ENCODE measurements around the gene NFATC1.
A peak's percentile ranks its signal among the peaks of the same experiment; 100 is the strongest.

Gene NFATC1

DNA sequence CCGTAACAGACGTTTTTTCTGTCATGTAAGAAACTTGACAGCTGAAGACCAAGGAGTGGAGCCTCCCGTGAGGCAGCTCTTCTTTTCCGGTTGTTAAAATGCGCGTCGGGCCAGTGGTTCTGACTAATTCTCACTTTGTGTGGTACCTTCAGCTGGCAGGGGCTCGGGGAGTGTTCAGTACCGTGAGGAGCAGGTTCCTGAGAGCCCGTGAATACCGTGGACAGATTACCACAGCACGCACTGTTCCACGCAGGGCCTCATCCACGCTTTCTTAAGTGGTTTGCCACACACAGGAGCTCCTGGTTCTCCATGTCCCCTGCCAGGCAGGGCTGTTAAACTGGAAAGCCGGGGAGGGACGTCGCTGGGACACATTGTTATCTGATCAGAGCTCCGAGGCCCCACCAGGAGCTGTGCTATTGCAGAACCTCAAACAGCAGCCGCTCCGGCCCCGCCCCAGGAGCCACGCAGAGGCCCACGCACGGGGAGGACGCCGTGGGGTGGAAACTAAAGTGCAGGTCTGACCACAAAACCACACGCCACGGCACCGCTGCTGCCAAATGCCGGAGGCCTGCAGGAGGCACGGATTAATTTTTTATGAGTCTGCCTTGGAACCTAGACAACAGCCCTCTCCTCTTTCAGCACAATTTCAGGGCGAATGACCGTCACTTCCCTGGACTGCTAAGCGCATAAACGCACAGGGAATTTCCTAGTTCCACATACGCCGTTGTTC is 43.3 kb downstream of the NFATC1 start:
- peaks cover 5% of the 10 kb centered on the region; the same call in 1 of the 2 replicates for H3K36me3 ChIP-seq (ENCODE audit: insufficient read depth, low read length)

DNA sequence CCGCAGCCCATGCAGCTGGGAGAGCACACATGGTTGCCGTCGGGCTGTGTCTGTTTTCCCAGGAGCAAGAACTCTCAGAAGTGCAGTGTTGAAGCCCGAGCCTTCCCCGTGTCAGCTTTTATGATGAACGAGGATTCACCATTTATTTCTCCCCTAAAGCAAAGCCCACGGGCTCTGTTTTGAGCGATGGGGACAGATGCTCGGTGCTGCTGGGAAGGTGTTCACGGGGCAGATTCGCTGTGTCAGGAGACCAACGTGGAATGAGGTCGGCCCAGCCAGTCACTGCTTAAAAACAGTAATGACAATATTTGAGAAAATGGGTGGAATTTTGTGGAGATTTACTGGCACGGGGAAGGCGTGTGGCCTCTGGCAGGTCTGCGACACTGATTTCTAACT is 43.9 kb downstream of the NFATC1 start:
- H3K79me2 ChIP-seq (ENCODE audit: insufficient read depth, low read length) = no peaks in the 10 kb centered on the region
- H3K4me2 ChIP-seq (ENCODE audit: insufficient read depth, low read length) = no peak overlapping the region
- no peaks in the 10 kb centered on the region for H3K27me3 ChIP-seq (ENCODE audit: insufficient read depth, low read length, poor library complexity)
- TF ChIP-seq EZH2 (IDR thresholded peaks at IDR 0.05; ENCODE audit: borderline replicate concordance, low read depth, low read length, severe bottlenecking) = no peak
- TF ChIP-seq, protein P1, sequence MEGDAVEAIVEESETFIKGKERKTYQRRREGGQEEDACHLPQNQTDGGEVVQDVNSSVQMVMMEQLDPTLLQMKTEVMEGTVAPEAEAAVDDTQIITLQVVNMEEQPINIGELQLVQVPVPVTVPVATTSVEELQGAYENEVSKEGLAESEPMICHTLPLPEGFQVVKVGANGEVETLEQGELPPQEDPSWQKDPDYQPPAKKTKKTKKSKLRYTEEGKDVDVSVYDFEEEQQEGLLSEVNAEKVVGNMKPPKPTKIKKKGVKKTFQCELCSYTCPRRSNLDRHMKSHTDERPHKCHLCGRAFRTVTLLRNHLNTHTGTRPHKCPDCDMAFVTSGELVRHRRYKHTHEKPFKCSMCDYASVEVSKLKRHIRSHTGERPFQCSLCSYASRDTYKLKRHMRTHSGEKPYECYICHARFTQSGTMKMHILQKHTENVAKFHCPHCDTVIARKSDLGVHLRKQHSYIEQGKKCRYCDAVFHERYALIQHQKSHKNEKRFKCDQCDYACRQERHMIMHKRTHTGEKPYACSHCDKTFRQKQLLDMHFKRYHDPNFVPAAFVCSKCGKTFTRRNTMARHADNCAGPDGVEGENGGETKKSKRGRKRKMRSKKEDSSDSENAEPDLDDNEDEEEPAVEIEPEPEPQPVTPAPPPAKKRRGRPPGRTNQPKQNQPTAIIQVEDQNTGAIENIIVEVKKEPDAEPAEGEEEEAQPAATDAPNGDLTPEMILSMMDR (IDR thresholded peaks at IDR 0.05; ENCODE audit: borderline replicate concordance, extremely low read depth, low read length, poor library complexity, severe bottlenecking) = no peak
- no peak overlapping the region for H3K4me3 ChIP-seq (ENCODE audit: low read depth in 1 of 2, low read length in 2 of 2)
- H2AFZ ChIP-seq (ENCODE audit: low read depth, low read length) = no peak overlapping the region
- ATAC-seq (ENCODE audit: insufficient read depth, low read depth) (no peak), DNase-seq (no peak)
- H3K36me3 ChIP-seq (ENCODE audit: insufficient read depth, low read length) = peaks cover 3% of the 10 kb centered on the region; the same call in 1 of the 2 replicates
- H3K4me1 ChIP-seq (ENCODE audit: insufficient read depth, low read length) = 0 out of 2 replicates have a peak, but pooled peaks cover 8% of the 10 kb centered on the region
- H4K20me1 ChIP-seq (ENCODE audit: insufficient read depth, low read length) = peaks cover 43% of the 10 kb centered on the region
- H3K9me3 ChIP-seq (ENCODE audit: insufficient read depth, low read length, severe bottlenecking) = no peaks in the 10 kb centered on the region
- H3K9ac ChIP-seq (ENCODE audit: low read depth, low read length) = no peak overlapping the region
- H3K27ac ChIP-seq (ENCODE audit: low read length) = no peak overlapping the region

More for the DNA sequence above, 43.3 kb downstream of the NFATC1 start:
- no peak for ATAC-seq (ENCODE audit: insufficient read depth, low read depth)
- Histone ChIP-seq H3K4me1 (ENCODE audit: insufficient read depth, low read length) (0 out of 2 replicates have a peak, but pooled peaks cover 8% of the 10 kb centered on the region), H3K4me3 (ENCODE audit: low read depth in 1 of 2, low read length in 2 of 2) (no peak overlapping the region), H3K9me3 (ENCODE audit: insufficient read depth, low read length, severe bottlenecking) (no peaks in the 10 kb centered on the region), H3K27me3 (ENCODE audit: insufficient read depth, low read length, poor library complexity) (no peaks in the 10 kb centered on the region), H3K27ac (ENCODE audit: low read length) (no peak overlapping the region), H3K79me2 (ENCODE audit: insufficient read depth, low read length) (no peaks in the 10 kb centered on the region), H2AFZ (ENCODE audit: low read depth, low read length) (no peak overlapping the region), H3K4me2 (ENCODE audit: insufficient read depth, low read length) (no peak overlapping the region), H3K9ac (ENCODE audit: low read depth, low read length) (no peak overlapping the region), H4K20me1 (ENCODE audit: insufficient read depth, low read length) (peaks cover 38% of the 10 kb centered on the region)
- TF ChIP-seq, protein P1 (IDR thresholded peaks at IDR 0.05; ENCODE audit: borderline replicate concordance, extremely low read depth, low read length, poor library complexity, severe bottlenecking) = no peak
- no peak for TF ChIP-seq EZH2 (IDR thresholded peaks at IDR 0.05; ENCODE audit: borderline replicate concordance, low read depth, low read length, severe bottlenecking)
- peak; percentile 16 for DNase-seq

DNA sequence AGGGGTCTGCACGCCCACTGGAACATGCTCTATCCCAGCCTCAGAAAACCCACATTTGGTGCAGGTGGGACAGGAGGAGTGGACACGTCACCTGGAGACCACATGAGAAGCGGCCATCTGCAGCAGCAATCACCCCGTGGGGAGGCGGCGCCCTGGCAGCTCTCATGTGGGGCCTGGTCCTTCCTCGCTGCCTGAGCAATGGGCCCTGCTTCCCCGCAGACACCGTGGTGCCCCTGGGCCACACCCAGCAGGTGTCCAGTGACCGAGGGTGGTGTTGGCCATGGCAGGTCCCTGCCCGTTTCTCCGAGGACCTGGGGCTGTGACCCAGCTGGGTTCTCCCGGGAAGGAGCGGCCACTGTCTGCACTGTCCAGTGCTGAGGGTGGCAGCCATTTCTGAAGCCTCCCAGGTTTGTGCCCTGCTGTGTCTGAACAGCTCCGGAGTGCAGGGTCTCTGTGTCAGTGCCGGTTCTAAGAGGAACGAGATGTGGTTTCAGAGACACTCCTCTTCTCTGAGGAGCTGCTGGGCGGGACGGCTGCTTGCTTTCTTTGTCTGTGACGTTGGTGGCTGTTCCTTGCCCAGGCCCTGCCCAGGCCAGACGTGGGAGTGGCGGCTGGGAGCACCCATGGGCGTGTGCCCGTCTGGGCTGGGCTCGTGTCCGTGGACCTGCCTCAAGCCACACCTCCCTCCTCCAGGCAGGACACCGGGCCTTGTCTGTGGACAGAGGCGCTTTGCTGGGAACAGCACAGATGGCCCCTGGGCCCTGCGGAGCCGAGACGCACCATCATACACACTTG is 44.8 kb downstream of the NFATC1 start:
- ATAC-seq (ENCODE audit: insufficient read depth, low read depth) = no peak
- TF ChIP-seq, protein P1 (IDR thresholded peaks at IDR 0.05; ENCODE audit: borderline replicate concordance, extremely low read depth, low read length, poor library complexity, severe bottlenecking) = no peak
- no peak for TF ChIP-seq EZH2 (IDR thresholded peaks at IDR 0.05; ENCODE audit: borderline replicate concordance, low read depth, low read length, severe bottlenecking)
- Histone ChIP-seq H3K27me3 (ENCODE audit: insufficient read depth, low read length, poor library complexity) (no peaks in the 10 kb centered on the region), H3K4me1 (ENCODE audit: insufficient read depth, low read length) (0 out of 2 replicates have a peak, but pooled peaks cover 8% of the 10 kb centered on the region), H4K20me1 (ENCODE audit: insufficient read depth, low read length) (peaks cover 47% of the 10 kb centered on the region), H3K27ac (ENCODE audit: low read length) (no peak overlapping the region), H3K4me2 (ENCODE audit: insufficient read depth, low read length) (no peak overlapping the region), H3K9ac (ENCODE audit: low read depth, low read length) (no peak overlapping the region), H3K9me3 (ENCODE audit: insufficient read depth, low read length, severe bottlenecking) (no peaks in the 10 kb centered on the region), H3K79me2 (ENCODE audit: insufficient read depth, low read length) (no peaks in the 10 kb centered on the region), H3K4me3 (ENCODE audit: low read depth in 1 of 2, low read length in 2 of 2) (no peak overlapping the region), H2AFZ (ENCODE audit: low read depth, low read length) (no peak overlapping the region), H3K36me3 (ENCODE audit: insufficient read depth, low read length) (no peaks in the 10 kb centered on the region; the same call in 1 of the 2 replicates)
- DNase-seq = no peak

All from DND-41 (cell line).